ENCODE measurements around the gene CRYGS.

GRCh38 chr3:186510374-186511079, 33.7 kb downstream of the CRYGS start:
- TF ChIP-seq EZH2phosphoT487 (IDR thresholded peaks at IDR 0.05; ENCODE audit: low read length) (no peak), CTCF (IDR thresholded peaks at IDR 0.05; ENCODE audit: low read length) (no peak)

All from MM.1S (cell line).